GM18526 (cell line): ENCODE data around the gene PIK3R5.

Source experiments
- POLR2A ChIP-seq: IDR thresholded peaks from 3 replicates; pipeline ENCODE4 v1.6.1; 2011; ENCODE audit not compliant: insufficient read length; ENCODE audit errors: extremely low read depth

Gene PIK3R5

DNA sequence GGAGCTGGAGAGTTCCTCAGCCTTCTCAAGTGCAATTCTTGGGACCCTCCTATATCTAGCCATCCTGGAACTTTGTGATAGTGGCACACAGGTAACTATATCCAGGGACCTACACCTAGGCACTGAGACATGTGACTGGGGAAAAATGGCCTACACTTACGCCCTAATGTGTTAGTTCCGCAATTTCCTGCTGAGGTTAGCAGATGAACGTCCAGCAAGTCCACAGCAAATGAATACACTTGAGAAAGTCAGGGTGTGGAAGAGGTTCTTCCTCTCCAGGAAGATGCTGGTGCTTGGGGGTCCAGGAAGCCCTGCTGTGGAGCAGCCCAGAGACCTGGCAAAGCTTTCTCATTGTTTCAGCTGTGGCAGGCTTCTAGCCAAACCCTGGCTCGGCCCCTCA, 20.8 kb downstream of the PIK3R5 start:
- no peak for TF ChIP-seq POLR2A

DNA sequence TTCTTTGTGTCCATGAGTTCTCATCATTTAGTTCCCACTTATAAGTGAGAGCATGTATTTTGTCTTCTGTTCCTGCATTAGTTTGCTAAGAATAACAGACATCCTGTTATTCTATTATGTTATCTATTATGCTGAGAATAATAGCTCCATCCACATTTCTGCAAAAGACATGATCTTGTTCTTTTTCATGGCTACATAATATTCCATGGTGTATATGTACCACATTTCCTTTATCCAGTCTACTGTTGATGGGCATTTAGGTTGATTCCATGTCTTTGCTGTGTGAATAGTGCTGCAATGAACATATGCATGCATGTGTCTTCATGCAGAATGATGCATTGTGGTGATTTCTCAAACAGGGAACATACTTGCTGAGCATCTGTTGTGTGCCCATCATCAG, 21.4 kb downstream of the PIK3R5 start:
- no peak for TF ChIP-seq POLR2A

DNA sequence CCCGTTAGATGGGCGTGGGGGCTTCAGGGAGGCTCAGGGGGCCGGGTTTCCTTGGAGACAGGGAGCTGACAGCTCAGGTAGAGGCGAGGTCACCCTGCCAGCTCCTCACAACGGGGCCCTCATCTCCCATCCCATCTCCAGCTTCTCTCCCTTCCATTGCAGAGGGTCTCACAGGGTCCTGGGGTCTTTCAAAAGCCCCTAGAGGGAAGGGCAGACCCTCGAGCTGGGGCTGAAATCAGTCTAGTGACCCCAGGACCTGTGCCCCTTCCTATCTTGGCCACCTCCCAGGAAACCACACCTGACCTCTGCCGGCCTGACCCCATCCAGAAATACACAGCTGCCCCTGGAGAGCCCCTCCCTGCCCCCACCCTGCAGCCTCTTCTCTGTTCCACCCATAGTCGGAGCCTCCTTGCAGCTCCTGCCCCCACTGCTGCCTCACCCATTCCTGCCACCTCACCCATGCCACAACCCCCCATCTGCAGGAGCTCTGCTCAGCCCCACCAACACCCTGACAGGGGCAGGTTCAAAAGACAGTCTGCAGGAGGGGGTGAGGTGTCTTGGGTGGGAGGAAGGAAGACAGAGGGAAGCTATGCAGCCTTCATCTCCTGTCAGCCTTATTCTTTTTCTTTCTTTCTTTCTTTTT, 23.4 kb downstream of the PIK3R5 start:
- TF ChIP-seq POLR2A = no peak

DNA sequence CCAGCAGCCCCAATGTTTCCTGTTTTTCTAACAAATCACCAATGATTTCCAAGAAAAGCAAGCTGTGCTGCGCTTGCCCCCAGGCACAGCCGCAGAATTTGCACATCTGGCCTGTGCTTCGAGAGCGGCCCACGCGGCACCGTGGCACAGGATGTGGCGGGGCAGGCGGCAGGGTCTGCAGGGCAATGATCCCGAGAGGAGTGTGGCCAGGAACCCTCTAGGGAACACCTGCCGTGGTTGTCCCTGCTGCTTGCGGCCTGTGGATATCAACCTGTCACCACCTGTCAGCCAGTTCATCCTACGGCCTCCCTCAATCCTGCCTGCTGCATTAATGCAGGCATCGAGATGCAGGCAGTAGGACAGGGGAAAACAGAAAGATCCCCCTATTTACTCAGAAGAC, 24.0 kb downstream of the PIK3R5 start:
- TF ChIP-seq POLR2A = no peak

DNA sequence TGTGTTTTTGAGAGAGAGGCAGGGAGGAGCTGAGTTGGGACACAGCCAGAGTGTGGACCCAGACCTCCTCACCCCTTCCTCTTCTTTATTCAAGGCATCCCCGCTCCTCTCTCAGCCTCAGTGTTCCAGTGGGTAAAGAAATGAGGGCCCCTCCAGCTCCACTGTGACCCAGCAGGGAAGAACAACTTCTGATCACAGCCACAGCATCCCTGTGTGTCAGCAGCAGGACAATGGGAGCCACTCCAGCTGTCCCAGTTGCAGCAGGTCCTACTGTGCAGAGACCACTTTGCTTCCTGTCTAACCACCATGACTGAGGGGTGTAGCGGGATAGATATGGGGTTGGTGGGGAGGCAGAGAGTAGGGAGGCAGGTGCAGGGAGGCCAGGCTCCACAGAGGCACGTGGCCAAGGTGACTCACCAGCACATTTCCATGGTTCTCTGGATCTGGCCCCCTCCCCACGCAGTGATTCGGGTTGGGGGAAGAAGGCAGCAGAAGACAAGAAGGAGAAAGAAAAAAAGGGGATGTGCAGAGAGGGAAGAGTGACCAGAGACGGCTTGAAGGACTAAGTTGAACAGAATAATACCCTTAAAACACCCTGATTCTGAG, 24.5 kb downstream of the PIK3R5 start:
- no peak for TF ChIP-seq POLR2A

DNA sequence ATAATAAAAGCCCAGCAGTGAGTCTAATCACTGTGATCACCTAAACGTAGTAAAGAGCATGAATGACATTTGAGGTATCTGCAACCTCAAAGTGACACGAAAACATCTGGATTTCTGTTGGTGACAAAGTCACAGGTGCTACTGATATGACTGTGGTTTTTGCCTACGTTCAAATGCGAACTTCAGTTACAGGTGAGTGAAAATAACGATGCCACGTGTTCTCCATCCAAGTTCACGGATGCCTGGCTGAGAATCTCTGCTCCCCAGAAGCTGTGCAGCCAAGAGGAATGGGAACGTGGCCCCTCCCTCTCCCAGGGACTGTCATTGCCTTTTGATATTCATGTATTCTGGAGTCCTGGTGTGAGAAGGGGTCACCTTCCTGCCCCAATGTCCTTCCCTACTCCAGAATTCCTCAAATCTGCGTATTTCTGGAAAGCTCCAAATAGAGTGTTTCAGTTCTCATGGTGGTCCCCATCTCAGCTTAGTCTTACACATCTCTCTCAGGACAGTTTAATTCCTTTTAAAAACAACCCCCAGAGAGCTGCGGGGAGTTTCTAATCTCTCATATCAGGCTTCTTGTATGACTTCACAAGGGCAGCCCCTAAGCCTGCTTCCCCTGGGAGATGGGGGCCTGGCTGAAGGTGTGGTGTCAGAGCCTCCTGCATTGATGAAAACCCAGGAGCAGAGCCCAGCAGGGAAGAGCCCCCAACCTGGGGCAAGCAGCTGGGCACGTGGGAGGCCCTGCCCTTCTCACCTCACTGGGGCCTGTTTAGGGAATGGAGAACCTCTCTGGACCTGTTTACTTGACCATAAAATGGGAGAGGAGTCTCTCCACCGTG, 25.8 kb downstream of the PIK3R5 start:
- no peak for TF ChIP-seq POLR2A

DNA sequence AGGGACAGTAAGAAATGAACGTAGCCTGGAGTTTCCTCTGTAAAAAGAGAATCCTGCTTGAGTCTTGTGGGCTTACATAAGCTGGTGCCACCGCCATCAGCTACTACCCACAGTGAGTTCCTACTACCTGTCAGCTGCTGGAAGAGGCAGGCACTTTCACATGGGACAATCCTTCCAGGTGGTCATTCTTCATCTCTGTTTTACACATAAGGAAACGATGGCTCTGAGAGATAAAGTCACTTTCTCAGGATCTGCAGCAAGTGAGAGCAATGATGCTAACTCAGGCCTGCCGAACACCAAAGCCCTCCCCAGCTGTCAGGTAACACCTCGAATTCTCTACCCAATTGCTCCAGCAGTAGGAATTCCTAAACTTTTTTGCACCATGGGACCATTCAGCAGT, 26.6 kb downstream of the PIK3R5 start:
- no peak for TF ChIP-seq POLR2A

DNA sequence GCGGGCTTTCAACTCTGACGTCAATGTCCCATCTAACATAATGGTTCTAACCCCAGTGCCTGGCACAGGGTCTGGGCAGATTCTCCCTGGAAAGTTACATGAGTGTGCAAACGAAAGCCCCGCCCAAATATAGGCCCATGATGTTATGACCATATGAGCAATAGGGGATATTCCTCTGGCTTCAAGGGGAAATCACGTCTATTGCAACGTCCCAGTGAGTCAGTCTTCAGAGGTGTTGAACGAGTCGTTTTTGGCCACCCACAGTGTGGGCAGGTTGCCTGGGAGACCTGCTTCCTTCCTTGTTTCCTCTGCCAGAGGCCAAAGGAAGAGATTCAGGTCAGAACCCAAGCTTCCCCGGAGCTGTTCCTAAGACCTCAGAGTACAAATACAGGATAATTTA, 30.3 kb downstream of the PIK3R5 start:
- no peak for TF ChIP-seq POLR2A

DNA sequence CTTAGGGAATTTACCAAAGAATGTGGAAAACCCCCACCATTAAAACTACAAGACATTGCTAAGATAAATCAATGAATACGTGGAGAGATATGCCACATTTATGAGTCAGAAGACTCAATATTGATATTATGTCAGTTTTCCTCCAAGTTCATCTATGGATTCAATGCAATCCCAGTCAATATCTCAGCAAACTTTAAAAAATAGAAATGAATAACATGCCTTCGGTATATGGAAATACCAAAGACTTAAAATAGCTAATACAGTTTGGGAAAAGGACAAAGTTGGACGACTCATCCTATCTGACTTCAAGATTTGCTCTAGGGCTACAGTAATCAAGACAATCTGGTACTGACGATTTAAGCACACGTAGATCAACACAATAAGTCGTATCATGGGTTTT, 31.2 kb downstream of the PIK3R5 start:
- no peak for TF ChIP-seq POLR2A

DNA sequence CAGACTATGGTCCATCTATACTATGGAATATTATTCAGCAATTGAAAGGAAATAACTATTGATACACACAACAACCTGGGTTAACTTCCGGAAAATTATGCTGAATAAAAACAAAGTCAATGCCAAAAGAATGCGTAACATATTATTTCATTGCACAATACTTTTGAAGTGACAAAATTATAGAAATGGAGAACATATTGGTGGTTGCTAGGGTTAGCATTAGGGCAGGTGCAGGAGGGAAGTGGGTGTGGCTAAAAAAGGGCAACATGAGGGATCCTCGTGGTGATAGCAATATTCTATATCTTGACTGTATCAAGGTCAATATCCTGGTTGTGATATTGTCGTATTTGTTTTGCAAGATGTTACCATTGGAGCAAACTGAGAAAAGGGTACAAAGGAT, 34.9 kb downstream of the PIK3R5 start:
- no peak for TF ChIP-seq POLR2A

DNA sequence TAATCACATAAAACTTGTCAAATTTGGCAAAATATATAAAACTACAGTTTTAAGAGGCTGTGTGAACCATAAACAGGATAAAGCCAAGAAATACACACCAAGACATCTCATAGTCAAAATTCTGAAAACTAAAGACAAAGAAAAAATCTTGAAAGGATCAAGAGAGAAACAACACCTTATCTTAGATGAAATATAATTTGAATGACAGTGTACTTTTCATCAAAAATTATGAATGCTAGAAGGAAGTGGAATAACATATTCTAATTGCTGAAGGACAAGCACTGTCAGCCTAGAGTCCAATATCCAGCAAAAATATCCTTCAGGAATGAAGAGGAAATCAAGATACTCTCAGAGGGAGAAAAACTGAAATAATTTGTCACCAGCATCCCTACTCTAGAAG, 37.2 kb downstream of the PIK3R5 start:
- TF ChIP-seq POLR2A = no peak

DNA sequence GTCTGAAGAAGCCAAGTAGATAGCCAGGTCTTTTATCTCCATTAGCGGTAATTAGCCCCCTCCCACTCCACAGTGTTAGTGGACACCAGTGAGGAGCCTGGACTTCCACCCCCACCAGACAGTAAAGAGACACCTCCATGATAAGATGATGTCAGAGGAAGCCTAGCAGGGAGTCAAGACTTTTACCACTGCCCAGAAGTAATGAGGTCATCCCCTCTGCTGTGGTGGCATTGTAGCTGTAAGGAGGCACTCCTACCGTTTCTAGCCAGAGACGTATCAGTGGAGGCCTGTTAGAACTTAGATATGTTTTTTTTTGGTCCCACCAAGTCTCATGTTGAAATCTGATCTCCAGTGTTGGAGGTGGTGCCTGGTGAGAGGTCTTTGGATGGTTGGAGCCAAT, 38.1 kb downstream of the PIK3R5 start:
- TF ChIP-seq POLR2A = no peak

DNA sequence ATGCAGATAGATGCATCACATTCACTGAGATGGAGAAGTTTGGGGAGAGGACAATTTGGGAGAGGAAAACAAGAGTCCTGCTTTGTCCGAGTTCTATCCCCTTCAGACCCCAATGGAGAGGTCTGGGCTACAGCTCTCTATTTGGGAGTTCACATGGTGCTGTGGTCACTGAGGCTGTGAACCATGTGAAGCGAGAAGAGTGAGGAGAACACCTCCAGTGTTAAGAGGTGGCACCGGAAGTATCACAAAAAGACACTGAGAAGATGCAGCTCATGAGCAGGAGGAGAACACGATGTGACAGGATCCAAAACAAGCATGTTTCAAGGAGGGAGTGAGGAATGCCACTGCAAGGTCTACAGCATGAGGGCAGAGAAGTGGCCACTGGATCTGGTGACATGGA, 39.7 kb downstream of the PIK3R5 start:
- no peak for TF ChIP-seq POLR2A

DNA sequence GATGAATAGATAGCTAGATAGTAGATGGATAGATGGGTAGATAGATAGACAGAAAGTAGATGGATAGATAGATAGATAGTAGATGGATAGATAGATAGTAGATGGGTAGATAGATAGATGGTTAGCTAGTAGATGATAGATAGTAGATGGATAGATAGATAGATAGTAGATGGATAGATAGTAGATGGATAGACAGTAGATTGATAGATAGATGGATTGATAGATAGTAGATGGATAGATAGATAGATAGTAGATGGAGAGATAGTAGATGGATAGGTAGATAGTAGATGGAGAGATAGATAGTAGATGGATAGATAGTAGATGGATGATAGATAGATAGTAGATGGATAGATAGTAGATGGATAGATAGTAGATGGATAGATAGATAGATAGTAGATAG, 40.4 kb downstream of the PIK3R5 start:
- TF ChIP-seq POLR2A = no peak

DNA sequence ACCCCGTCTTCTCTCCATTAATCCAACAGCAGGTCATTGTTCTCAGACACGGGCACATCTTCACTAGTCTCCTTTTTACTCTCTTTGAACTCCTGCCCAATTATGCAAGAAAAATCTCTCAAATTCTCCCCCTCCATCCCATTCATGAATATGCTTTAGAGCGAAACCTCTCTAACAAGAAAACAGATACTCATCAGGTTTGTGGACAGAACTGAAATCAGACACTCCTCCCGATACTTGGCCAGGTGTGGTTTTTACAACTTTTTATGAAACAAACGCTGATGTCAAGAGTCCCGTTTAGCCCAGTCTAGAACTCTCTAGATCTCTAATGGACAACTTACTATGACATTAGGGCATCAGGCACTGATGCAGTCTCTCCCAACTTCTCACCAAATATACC, 40.9 kb downstream of the PIK3R5 start:
- TF ChIP-seq POLR2A = no peak

DNA sequence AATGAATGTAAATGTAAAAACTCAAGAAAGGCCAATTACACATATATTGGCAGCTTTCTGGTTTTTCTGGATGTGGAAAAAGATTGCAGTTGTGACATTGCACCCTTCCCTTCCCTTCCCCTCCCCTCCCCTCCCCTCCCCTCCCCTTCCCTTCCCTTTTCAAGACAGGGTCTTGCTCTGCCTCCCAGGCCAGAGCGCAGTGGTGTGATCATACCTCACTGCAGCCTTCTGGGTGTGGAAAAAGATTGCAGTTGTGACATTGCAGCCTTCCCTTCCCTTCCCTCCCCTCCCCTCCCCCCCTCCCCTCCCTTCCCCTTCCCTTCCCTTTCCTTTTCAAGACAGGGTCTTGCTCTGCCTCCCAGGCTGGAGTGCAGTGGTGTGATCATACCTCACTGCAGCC, 41.7 kb downstream of the PIK3R5 start:
- TF ChIP-seq POLR2A = no peak
